OCI-LY7 (cell line): ENCODE results near the gene CHN2.

ENCODE experiments used
- CTCF ChIP-seq: fragments of 200-600 bp; sonication (generic); conservative IDR thresholded peaks from 2 replicates; pipeline ENCODE4 v1.5.1; 2014; ENCODE audit warnings: mild to moderate bottlenecking, antibody characterized with exemption, low read length, moderate library complexity, mixed read lengths
- EZH2phosphoT487 ChIP-seq: fragments of 200-600 bp; sonication (generic); IDR thresholded peaks from 2 replicates; pipeline ENCODE4 v1.6.1; 2018; ENCODE audit warnings: low read depth, borderline replicate concordance, mild to moderate bottlenecking, mixed run types, antibody characterized with exemption, low read length, moderate library complexity, mixed read lengths

GRCh38 chr7:29490094-29490607, 295.6 kb downstream of the CHN2 start:
- TF ChIP-seq CTCF (no peak), EZH2phosphoT487 (no peak)
